Neural cell (in vitro differentiated cells): ENCODE results near the gene SH3PXD2A. TPM values are rescaled to one million over a fixed set of nuclear protein-coding genes. Genes with fewer than 3 reads are reported as not detected.

ENCODE experiments used
- H2AFZ ChIP-seq: fragments of 200-600, 300-800 bp; sonication (generic), shearing (Covaris generic); 2 replicates; pipeline ENCODE4 v1.6.0; 2014; ENCODE audit warnings: low read depth, mild to moderate bottlenecking, antibody characterized with exemption, low read length, moderate library complexity
- H3F3A ChIP-seq: fragments of 200-600 bp; shearing (Covaris generic); 2 replicates; pipeline ENCODE4 v1.6.1; 2016; ENCODE audit warnings: mild to moderate bottlenecking, moderate library complexity, mixed read lengths, antibody characterized with exemption, low read length; ENCODE audit not compliant: insufficient read depth, poor library complexity, severe bottlenecking
- H3K27ac ChIP-seq: fragments of 200-600, 300-800 bp; sonication (generic), shearing (Covaris generic); 2 replicates; pipeline ENCODE4 v1.5.1; 2014; ENCODE audit warnings: mild to moderate bottlenecking, low read length, moderate library complexity
- H3K27me3 ChIP-seq: fragments of 300-800, 200-600 bp; sonication (generic), shearing (Covaris generic); 2 replicates; pipeline ENCODE4 v1.6.0; 2014; ENCODE audit warnings: mild to moderate bottlenecking, low read depth, low read length, moderate library complexity; ENCODE audit not compliant: insufficient read depth
- H3K36me3 ChIP-seq: fragments of 300-800, 200-600 bp; sonication (generic), shearing (Covaris generic); 2 replicates; pipeline ENCODE4 v1.5.1; 2014; ENCODE audit warnings: mild to moderate bottlenecking, antibody characterized with exemption, low read length, moderate library complexity; ENCODE audit not compliant: insufficient read depth
- H3K4me2 ChIP-seq: fragments of 300-800, 200-600 bp; sonication (generic), shearing (Covaris generic); 2 replicates; pipeline ENCODE4 v1.6.0; 2014; ENCODE audit warnings: mild to moderate bottlenecking, low read length
- H3K4me3 ChIP-seq: fragments of 300-800, 200-600 bp; sonication (generic), shearing (Covaris generic); 2 replicates; pipeline ENCODE4 v1.5.1; 2014; ENCODE audit warnings: mild to moderate bottlenecking, low read length, moderate library complexity
- H3K79me2 ChIP-seq: fragments of 200-600 bp; shearing (Covaris generic); replicated peaks from 2 replicates; pipeline ENCODE4 v1.6.0; 2014; ENCODE audit warnings: mild to moderate bottlenecking, low read length, moderate library complexity; ENCODE audit not compliant: insufficient read depth
- H3K9ac ChIP-seq: fragments of 300-800, 200-600 bp; sonication (generic), shearing (Covaris generic); 2 replicates; pipeline ENCODE4 v1.6.1; 2016; ENCODE audit warnings: mild to moderate bottlenecking, low read length, mixed read lengths
- H3K9me2 ChIP-seq: fragments of 200-600 bp; shearing (Covaris generic); 2 replicates; pipeline ENCODE4 v1.6.1; 2016; ENCODE audit warnings: mild to moderate bottlenecking, low read length, mixed read lengths; ENCODE audit not compliant: insufficient read depth
- H3K9me3 ChIP-seq: fragments of 200-600, 300-800 bp; sonication (generic), shearing (Covaris generic); 2 replicates; pipeline ENCODE4 v1.6.1; 2016; ENCODE audit warnings: mild to moderate bottlenecking, mixed run types, low read length, moderate library complexity, mixed read lengths
- H4K20me1 ChIP-seq: fragments of 200-600 bp; shearing (Covaris generic); 2 replicates; pipeline ENCODE4 v1.6.1; 2016; ENCODE audit warnings: mild to moderate bottlenecking, mixed run types; ENCODE audit not compliant: insufficient read depth
- EP300 ChIP-seq: fragments of 450-650 bp; conservative IDR thresholded peaks from 2 replicates; pipeline ENCODE4 v1.6.1; 2014; ENCODE audit warnings: antibody characterized with exemption, mild to moderate bottlenecking, moderate library complexity; ENCODE audit not compliant: poor library complexity, severe bottlenecking
- EZH2 ChIP-seq: fragments of 200-600, 300-800 bp; shearing (Covaris generic), sonication (generic); IDR thresholded peaks from 2 replicates; pipeline ENCODE4 v1.6.1; 2014; ENCODE audit warnings: antibody characterized with exemption, low read length, borderline replicate concordance, mild to moderate bottlenecking; ENCODE audit not compliant: insufficient read depth, poor library complexity, severe bottlenecking
- MXI1 ChIP-seq: fragments of 450-650 bp; conservative IDR thresholded peaks from 2 replicates; pipeline ENCODE4 v1.6.1; 2014; ENCODE audit warnings: antibody characterized with exemption, mild to moderate bottlenecking; ENCODE audit not compliant: poor library complexity, severe bottlenecking
- POLR2AphosphoS5 ChIP-seq: IDR thresholded peaks from 2 replicates; pipeline ENCODE4 v1.6.1; 2012
- RAD21 ChIP-seq: fragments of 450-650 bp; conservative IDR thresholded peaks from 2 replicates; pipeline ENCODE4 v1.6.1; 2014; ENCODE audit warnings: antibody characterized with exemption, mild to moderate bottlenecking, moderate library complexity
- SMC3 ChIP-seq: fragments of 450-650 bp; conservative IDR thresholded peaks from 2 replicates; pipeline ENCODE4 v1.6.1; 2014; ENCODE audit warnings: antibody characterized with exemption, mild to moderate bottlenecking, moderate library complexity; ENCODE audit not compliant: poor library complexity
- TAF1 ChIP-seq: IDR thresholded peaks from 2 replicates; pipeline ENCODE4 v1.6.1; 2012; ENCODE audit warnings: low read depth
- polyA plus RNA-seq: library from polyadenylated mRNA; depleted of rRNA; stranded (reverse); fragments of >200 nt; gene quantifications from 2 replicates; pipeline ENCODE4 v1.2.3, GENCODE V29; 2014
- TF ChIP-seq, protein P1 (sequence below): IDR thresholded peaks from 2 replicates; pipeline ENCODE4 v1.6.1; 2012; ENCODE audit warnings: borderline replicate concordance
- TF ChIP-seq, protein P2 (sequence below): fragments of 450-650 bp; IDR thresholded peaks from 2 replicates; pipeline ENCODE4 v1.5.1; 2014; ENCODE audit warnings: antibody characterized with exemption, mild to moderate bottlenecking, moderate library complexity; ENCODE audit not compliant: poor library complexity, severe bottlenecking

SH3PXD2A gene
- polyA plus RNA-seq, 1 donor from 2014 or later = 5.2 TPM

DNA sequence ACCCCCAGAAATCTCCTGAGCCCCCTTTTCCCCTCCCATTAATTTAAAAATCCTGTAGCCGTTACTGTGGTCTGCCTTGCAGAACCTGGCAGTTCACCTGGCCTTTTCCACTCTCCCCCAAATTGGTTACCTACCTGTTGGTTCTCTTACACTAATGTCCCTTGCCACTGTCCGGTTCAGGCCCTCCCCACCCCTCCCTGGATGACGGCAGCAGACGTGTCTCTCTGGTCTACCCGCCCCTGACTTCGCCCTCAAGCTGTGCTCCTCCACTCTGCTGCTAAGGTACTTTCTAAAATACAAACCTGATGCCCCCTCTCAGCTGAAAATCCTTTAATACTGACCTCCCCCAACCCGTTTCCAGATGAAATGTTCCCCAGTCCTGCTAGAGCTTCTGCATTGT, 15.6 kb upstream of the SH3PXD2A start:
- no peaks in the 10 kb centered on the region for H3K79me2 ChIP-seq
- no peaks in the 10 kb centered on the region for H4K20me1 ChIP-seq
- H3K36me3 ChIP-seq = no peaks in the 10 kb centered on the region
- no peaks in the 10 kb centered on the region for H3K27me3 ChIP-seq
- H3K9me3 ChIP-seq = no peaks in the 10 kb centered on the region
- H3F3A ChIP-seq = no peaks in the 10 kb centered on the region
- H3K9me2 ChIP-seq = no peaks in the 10 kb centered on the region
- no peak overlapping the region for H2AFZ ChIP-seq
- no peak overlapping the region for H3K27ac ChIP-seq
- no peak overlapping the region for H3K4me3 ChIP-seq
- TF ChIP-seq POLR2AphosphoS5 (no peak), SMC3 (no peak), EP300 (no peak), EZH2 (no peak), TAF1 (no peak), MXI1 (no peak), RAD21 (no peak)
- TF ChIP-seq, protein P1, sequence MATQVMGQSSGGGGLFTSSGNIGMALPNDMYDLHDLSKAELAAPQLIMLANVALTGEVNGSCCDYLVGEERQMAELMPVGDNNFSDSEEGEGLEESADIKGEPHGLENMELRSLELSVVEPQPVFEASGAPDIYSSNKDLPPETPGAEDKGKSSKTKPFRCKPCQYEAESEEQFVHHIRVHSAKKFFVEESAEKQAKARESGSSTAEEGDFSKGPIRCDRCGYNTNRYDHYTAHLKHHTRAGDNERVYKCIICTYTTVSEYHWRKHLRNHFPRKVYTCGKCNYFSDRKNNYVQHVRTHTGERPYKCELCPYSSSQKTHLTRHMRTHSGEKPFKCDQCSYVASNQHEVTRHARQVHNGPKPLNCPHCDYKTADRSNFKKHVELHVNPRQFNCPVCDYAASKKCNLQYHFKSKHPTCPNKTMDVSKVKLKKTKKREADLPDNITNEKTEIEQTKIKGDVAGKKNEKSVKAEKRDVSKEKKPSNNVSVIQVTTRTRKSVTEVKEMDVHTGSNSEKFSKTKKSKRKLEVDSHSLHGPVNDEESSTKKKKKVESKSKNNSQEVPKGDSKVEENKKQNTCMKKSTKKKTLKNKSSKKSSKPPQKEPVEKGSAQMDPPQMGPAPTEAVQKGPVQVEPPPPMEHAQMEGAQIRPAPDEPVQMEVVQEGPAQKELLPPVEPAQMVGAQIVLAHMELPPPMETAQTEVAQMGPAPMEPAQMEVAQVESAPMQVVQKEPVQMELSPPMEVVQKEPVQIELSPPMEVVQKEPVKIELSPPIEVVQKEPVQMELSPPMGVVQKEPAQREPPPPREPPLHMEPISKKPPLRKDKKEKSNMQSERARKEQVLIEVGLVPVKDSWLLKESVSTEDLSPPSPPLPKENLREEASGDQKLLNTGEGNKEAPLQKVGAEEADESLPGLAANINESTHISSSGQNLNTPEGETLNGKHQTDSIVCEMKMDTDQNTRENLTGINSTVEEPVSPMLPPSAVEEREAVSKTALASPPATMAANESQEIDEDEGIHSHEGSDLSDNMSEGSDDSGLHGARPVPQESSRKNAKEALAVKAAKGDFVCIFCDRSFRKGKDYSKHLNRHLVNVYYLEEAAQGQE = no peak
- TF ChIP-seq, protein P2, sequence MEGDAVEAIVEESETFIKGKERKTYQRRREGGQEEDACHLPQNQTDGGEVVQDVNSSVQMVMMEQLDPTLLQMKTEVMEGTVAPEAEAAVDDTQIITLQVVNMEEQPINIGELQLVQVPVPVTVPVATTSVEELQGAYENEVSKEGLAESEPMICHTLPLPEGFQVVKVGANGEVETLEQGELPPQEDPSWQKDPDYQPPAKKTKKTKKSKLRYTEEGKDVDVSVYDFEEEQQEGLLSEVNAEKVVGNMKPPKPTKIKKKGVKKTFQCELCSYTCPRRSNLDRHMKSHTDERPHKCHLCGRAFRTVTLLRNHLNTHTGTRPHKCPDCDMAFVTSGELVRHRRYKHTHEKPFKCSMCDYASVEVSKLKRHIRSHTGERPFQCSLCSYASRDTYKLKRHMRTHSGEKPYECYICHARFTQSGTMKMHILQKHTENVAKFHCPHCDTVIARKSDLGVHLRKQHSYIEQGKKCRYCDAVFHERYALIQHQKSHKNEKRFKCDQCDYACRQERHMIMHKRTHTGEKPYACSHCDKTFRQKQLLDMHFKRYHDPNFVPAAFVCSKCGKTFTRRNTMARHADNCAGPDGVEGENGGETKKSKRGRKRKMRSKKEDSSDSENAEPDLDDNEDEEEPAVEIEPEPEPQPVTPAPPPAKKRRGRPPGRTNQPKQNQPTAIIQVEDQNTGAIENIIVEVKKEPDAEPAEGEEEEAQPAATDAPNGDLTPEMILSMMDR = no peak
- no peak overlapping the region for H3K9ac ChIP-seq
- no peak overlapping the region for H3K4me2 ChIP-seq

DNA sequence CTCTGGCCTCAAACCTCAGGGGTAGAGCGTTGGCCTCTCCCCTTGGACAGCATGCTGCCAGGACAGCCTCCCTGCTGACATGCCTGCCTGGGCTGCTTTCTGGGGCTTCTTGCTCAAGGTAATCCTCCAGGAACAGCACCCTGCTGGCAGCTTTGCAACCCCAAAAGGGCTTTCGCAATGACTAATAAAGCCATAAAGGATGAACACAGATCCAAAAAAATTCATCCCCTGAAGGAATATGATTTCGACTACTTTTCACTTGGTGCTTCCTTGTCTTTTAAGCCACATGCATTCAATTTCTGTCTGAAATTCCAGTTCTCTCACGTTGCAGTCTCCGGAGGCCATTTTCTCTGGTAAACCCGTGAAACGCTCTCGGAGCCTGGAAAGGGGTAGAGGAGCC, 15.1 kb upstream of the SH3PXD2A start:
- Histone ChIP-seq H3K27me3 (no peaks in the 10 kb centered on the region), H3K27ac (no peak overlapping the region), H3K36me3 (no peaks in the 10 kb centered on the region), H3F3A (no peaks in the 10 kb centered on the region), H3K4me3 (no peak overlapping the region), H3K9me3 (no peaks in the 10 kb centered on the region), H3K9me2 (no peaks in the 10 kb centered on the region), H3K79me2 (no peaks in the 10 kb centered on the region), H3K9ac (no peak overlapping the region), H3K4me2 (no peak overlapping the region), H4K20me1 (no peaks in the 10 kb centered on the region), H2AFZ (no peak overlapping the region)
- TF ChIP-seq EZH2 = no peak
- TF ChIP-seq POLR2AphosphoS5 = no peak
- no peak for TF ChIP-seq MXI1
- TF ChIP-seq SMC3 = no peak
- TF ChIP-seq EP300 = no peak
- TF ChIP-seq, protein P1 = no peak
- TF ChIP-seq RAD21 = no peak
- TF ChIP-seq TAF1 = no peak
- TF ChIP-seq, protein P2 = no peak
